Endometrial microvascular endothelial cells (primary cell): ENCODE measurements around the gene VEPH1. TPM values are rescaled to one million over a fixed set of nuclear protein-coding genes. Genes with fewer than 3 reads are reported as not detected.
"Not testable (repeated sequence)": the region's sequence is repeated elsewhere in the genome, so short reads cannot be mapped to it uniquely, and the experiment has no call there.

Source experiments
- in situ Hi-C: cut with HindIII; loops from 2 replicates; pipeline ENCODE4 v1.10.0; 2017; ENCODE audit warnings: low sequenced_read_pairs, low pct_unique_long_range_greater_than_20kb; ENCODE audit errors: inconsistent ontology term
- total RNA-seq: library from RNA; depleted of rRNA; stranded (reverse); fragments of >200 nt; gene quantifications from one replicate; pipeline ENCODE4 v1.2.3, GENCODE V29; 2015; ENCODE audit errors: inconsistent ontology term

The VEPH1 gene
- total RNA-seq, 1 donor from 2014 or later: 204 TPM

DNA sequence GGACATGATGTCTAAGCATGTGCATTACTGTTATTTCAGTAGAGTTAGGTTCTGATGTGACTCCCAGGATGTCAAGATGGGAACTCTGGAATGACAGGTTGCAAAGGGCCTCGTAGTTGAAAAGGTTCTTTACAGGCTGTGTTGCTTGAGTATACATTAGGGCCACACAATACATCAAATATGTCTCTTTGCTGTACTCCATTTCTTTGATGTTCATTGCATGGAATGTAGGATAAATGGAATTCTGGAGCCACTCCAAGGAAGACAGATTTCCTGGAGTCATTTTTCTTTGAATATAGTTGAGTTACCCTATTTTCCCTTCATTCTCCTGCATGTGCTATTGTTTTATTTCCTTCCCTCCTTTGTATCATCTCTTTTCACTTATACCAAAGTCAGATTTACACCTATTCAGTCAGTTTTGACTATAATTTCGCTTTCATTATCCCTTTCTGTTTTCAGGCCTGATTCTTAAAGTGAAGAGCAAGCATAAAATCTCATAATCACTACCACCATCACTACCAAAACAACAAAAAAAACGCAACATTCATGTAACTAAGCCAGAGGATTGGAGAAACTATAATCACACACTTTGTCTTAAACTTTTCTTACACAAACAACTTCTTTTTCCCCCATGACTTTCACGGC, 127.8 kb downstream of the VEPH1 start:
- in situ Hi-C loops: no loop called here

GRCh38 chr3:157374933-157375332, 128.3 kb downstream of the VEPH1 start:
- in situ Hi-C loops: no loop called here

DNA sequence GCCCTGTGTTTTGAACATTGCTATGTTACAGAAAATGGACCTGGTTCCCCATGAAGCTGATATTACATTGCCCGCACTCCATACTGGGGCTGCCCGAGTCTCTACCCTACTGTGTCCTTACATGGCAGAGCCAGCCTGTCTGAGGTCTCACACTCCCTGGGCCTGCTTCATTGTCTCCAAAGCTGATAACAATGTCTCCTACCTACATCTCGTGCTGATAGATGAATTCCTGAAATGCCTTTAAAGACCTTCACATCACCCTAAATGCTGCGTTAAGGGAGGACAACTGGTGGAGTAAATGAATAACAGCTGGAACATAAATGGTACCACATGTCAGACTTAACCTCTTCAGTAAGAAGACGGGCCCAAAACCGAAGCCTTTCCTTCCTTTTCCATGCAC, 129.4 kb downstream of the VEPH1 start:
- in situ Hi-C loops: no loop called here

DNA sequence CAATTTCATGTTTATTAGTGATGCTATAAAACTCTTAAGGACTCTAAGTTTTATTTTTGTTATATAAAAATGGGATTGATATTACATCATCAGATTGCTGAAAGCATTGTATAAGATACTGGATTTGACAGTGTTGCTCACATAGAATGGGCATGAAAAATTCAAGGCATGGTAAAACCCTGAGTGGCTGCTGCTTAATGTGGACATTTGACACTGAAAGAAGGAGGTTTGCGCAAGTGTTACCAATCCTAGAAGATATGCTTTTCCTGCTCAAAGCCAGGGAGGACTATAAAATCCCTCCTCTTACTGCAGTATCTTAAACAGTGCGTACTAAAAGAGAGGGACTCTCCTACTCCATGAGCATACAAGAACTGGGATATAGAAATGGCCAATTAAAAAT, 132.3 kb downstream of the VEPH1 start:
- in situ Hi-C loops: no loop called here

GRCh38 chr3:157369727-157370421, 133.3 kb downstream of the VEPH1 start:
- in situ Hi-C loops: no loop called here

DNA sequence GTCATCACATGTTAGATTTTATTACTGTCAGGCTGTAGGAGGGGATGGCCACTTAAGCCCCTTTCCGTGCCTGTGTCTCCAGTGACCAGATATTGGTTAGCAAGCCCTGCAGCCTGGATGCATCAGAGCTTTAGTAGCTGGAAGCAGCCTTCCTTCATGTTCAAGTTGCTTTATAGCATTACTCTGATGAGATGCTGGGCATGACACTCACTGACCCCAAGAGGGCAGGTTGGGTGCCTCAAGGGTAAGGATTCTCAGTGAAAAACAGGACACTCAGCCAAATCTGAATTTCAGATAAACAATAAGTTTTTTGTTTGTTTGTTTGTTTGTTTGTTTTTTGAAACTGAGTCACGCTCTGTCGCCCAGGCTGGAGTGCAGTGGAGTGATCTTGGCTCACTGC, 135.0 kb downstream of the VEPH1 start:
- in situ Hi-C loops: no loop called here

GRCh38 chr3:157363393-157363792, 139.8 kb downstream of the VEPH1 start:
- in situ Hi-C loops: no loop called here

GRCh38 chr3:157362348-157362747, 140.9 kb downstream of the VEPH1 start:
- in situ Hi-C loops: no loop called here

- in situ Hi-C loops: no loop called here
Observed at GRCh38 chr3:157360044-157360443, 143.2 kb downstream of the VEPH1 start.

GRCh38 chr3:157356541-157356940, 146.7 kb downstream of the VEPH1 start:
- in situ Hi-C loops: no loop called here

DNA sequence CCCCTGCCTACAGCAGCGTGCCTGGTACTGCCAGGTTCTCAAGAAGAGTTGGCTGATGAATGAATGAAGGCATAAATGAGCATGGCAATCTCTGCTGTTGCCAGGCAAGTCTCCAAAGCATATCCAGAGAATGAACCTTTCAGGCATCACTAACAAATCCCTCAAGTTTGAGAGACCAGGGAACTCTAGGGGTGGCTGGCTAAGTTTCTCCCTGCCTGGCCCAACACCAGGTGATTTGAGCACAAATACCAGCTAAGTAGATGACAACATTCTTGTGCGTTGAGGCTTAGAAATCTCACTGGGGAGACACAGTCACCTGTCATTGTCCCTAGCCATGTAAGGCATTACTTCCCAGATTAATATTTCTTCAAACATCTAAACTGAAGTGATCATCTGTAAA, 147.9 kb downstream of the VEPH1 start:
- in situ Hi-C loops: no loop called here

DNA sequence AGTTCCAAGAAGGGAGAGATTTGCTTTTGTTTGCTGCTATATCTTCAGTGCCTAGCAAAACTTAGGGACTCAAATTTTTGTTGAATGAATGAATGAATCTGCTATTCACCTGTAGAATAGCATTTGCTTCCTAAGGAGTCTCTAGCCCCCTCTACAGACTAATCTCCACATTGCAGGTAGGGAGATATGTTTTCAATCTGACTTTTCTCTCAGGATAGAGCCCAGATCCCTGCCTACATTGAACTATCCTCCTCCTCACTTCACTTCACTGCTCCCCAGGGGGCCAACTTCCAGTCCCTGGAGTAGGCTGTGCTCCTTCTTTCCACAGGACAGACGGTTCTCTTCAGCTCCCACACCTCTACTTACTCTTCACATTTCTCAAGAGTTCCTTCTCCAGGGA, 148.5 kb downstream of the VEPH1 start:
- in situ Hi-C loops: no loop called here

GRCh38 chr3:157354254-157354653, 149.0 kb downstream of the VEPH1 start:
- in situ Hi-C loops: no loop called here

GRCh38 chr3:157353652-157354051, 149.6 kb downstream of the VEPH1 start:
- in situ Hi-C loops: no loop called here

DNA sequence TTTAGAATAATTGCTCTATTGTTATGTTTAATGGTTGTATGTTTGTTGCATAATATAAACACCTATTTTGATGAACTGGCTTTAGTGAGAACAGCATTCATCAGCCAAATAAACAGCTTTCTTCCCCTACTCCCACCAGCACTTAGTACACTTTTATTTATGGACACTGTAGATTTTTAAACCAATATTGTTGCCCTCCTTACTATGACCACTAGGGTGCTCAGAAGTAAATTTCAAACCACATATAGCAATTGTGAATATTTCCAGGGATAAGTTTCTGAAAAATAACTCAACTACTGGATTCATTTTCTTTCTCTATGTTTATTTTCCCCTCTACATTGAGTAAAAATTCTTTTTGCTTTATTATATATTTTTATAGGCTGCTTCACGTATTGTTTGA, 151.2 kb downstream of the VEPH1 start:
- in situ Hi-C loops: no loop called here

DNA sequence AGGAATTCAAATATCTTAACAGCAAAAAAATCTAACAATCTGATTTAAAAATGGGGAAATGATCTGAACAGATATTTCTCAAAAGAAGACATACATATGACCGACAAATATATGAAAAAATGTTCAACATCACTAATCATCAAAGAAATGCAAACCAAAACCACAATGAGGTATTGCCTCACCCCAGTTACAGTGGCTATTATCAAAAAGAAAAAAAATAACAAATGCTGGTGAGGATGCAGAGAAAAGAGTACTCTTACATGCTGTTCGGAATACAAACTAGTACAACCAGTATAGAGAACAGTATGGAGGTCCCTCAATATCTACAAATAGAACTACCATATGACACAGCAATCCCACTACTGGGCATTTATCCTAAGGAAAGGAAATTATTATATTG, 152.6 kb downstream of the VEPH1 start:
- in situ Hi-C loops: not testable (repeated sequence)

DNA sequence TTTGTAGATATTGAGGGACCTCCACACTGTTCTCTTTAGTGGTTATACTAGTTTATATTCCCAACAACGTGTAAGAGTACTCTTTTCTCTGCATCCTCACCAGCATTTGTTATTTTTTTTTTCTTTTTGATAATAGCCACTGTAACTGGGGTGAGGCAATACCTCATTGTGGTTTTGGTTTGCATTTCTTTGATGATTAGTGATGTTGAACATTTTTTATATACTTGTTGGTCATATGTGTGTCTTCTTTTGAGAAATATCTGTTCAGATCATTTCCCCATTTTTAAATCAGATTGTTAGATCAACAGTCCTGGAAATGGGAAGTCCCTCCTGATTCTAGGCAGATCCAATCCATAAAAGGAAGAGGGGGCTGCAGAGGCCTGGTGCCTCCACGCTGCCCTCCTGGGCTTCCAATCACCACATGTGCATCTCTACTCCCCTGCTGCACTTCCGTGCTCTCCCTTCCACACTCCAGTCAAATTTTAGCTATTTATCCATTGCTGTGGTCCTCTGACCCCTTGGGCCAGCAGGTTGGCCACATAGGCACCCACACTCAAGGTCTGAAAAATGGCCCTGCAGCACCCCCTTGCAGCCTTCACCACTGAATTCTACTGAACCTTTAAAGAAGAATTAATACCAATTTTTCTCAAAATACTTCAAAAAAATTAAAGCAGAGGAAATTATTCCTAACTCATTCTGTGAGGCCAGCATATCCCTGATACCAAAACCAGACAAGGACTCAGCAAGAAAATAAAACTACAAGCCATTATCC, 154.7 kb downstream of the VEPH1 start:
- in situ Hi-C loops: not testable (repeated sequence)

DNA sequence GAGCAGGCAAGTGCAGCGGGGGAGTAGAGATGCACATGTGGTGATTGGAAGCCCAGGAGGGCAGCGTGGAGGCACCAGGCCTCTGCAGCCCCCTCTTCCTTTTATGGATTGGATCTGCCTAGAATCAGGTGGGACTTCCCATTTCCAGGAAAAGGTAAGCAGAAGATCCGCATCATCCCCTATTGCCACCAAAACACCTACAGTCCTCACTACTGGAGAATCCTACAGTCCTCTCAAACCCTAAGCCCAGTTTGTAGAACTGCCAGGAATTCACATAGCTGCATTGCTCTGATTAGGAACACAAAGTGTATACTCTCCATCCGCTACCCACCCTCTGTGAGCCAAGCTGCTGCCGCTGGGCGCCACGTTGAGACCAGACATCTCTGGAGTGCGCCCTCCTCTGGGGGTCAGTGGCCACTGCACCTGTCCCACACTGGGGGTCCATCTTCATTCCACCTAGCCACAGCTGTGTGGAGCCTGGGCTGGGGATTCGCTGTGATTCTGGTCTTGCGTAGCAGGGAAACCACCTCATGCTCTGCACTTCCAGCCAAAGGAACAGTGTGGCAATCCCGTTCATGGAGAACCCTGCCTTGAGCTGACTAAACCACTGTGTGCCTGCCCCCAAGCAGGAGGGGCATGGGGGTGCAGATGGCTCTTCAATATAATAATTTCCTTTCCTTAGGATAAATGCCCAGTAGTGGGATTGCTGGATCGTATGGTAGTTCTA, 155.5 kb downstream of the VEPH1 start:
- in situ Hi-C loops: no loop called here

DNA sequence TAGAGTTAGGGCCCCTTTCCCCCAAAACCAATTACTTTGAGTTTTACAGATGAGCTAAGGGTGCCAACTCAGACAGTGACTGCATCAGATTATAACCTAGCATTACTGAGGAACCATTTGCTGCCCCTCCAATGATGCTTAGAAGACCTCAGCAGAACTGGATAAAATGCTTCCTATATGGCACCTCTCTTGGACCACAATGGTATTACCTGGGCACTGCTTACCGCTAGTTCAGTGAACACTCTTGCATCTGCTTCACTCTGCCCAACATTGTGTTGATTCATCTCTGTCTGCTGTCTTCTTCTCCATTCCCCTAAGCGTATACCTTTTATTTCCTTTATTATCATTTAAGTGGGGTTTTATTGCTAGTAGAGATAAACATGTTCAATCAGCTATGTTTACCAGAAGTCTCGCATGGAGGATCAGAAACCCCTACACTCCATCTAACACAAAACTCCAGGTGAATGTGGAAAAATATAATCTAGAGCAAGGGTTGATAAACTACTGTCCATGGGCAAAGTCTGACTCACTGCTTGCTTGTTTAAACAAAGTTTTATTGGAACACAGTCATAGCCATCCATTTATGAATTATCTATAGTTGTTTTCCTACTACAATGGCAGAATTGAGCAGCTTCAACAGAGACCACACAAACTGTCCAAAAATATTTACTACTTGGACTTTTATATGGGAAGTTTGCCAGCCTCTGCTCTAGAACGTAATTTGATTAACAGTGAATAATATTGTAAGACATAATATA, 166.8 kb downstream of the VEPH1 start:
- in situ Hi-C loops: no loop called here
